ENCODE data around the gene ALX4. TPM values are rescaled to one million over a fixed set of nuclear protein-coding genes. Genes with fewer than 3 reads are reported as not detected.

Gene ALX4
- total RNA-seq, 4 donors from 2014 or later: 0.31 TPM; not detected in 3

DNA sequence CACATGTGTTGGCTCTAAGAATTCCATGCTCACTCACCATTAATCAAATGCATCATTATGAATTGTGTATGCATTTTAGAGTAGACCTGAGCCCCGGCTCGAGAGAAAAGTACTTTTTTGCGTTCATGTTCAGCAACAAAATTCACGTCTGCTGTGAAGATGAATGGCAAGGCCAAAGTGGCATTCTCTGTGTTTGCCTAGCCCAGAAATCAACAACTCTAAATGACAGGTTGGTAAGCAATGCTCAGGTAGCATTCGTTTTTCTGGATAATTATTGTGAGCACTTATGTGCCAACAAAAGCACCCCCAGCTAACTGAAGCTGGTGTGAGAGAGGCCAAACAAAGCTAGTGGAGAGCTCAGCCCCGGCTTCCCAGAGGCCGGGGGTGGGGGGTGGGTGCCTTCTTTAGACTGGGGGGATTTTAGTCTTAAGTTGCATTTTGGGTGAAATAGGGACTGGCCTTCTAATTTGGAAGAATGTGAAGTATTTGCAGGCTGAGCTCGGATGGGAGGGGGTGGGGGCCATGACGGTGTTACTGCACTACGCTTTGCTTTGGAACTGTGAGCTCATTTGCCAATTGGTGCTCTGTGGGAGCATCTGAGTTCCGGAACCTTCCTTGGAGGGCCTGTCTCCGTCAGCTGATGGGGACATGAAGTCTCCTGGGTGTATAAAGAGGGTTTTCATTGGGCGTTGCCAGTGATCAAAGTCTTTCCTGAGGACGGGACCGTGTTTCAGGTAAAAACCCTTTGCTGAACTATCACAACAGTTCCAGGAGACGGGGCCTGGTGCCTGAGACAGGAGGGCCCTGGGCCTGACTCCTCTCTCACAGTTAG, 29.0 kb upstream of the ALX4 start:
- H3K4me1 ChIP-seq: no peaks in the 10 kb centered on the region
- no peaks in the 10 kb centered on the region for H3K36me3 ChIP-seq
- no peak for ATAC-seq
- no peak overlapping the region for H3K4me3 ChIP-seq
- WGBS, 2 donors (ENCODE audit: low coverage in 1 of 2): 65 to 77% methylated on average over 6 to 7 of the region's 16 CpGs
- H3K9me3 ChIP-seq: no peaks in the 10 kb centered on the region
- H3K27ac ChIP-seq: no peak overlapping the region
- TF ChIP-seq POLR2AphosphoS5 (IDR thresholded peaks at IDR 0.05) (no peak), POLR2A (IDR thresholded peaks at IDR 0.05) (no peak), EP300 (IDR thresholded peaks at IDR 0.05) (no peak)
- TF ChIP-seq, protein P1, sequence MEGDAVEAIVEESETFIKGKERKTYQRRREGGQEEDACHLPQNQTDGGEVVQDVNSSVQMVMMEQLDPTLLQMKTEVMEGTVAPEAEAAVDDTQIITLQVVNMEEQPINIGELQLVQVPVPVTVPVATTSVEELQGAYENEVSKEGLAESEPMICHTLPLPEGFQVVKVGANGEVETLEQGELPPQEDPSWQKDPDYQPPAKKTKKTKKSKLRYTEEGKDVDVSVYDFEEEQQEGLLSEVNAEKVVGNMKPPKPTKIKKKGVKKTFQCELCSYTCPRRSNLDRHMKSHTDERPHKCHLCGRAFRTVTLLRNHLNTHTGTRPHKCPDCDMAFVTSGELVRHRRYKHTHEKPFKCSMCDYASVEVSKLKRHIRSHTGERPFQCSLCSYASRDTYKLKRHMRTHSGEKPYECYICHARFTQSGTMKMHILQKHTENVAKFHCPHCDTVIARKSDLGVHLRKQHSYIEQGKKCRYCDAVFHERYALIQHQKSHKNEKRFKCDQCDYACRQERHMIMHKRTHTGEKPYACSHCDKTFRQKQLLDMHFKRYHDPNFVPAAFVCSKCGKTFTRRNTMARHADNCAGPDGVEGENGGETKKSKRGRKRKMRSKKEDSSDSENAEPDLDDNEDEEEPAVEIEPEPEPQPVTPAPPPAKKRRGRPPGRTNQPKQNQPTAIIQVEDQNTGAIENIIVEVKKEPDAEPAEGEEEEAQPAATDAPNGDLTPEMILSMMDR (IDR thresholded peaks at IDR 0.05): no peak
- H3K27me3 ChIP-seq: peaks cover 70% of the 10 kb centered on the region

DNA sequence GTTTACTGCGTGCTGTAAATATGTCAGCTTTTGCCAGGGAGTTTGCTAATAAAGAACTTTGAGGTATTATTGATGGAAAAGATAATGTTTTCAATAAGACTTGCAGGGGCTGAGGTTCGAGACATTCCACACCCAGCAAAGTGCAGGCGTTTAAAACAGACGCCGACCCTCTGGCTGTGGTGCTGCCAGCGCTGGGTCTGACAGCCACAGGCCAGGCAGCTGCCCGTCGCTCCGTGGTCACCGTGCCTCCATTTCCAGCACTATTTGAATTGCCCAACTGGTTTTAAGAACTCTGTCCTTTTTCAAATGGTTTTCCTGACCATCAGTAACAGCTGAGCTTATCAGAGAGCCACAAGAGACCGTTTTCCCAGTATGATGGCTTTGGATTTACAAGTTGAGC, 28.1 kb upstream of the ALX4 start:
- H3K27ac ChIP-seq: no peak overlapping the region
- TF ChIP-seq EP300 (IDR thresholded peaks at IDR 0.05) (no peak), POLR2AphosphoS5 (IDR thresholded peaks at IDR 0.05) (no peak), POLR2A (IDR thresholded peaks at IDR 0.05) (no peak)
- TF ChIP-seq, protein P1 (IDR thresholded peaks at IDR 0.05): no peak
- 29 to 55% methylated on average over 8 to 9 of the region's 11 CpGs for WGBS, 2 donors (ENCODE audit: low coverage in 1 of 2)
- H3K36me3 ChIP-seq: no peaks in the 10 kb centered on the region
- ATAC-seq: no peak
- no peaks in the 10 kb centered on the region for H3K9me3 ChIP-seq
- no peak overlapping the region for H3K4me3 ChIP-seq
- peaks cover 78% of the 10 kb centered on the region for H3K27me3 ChIP-seq
- no peaks in the 10 kb centered on the region for H3K4me1 ChIP-seq

DNA sequence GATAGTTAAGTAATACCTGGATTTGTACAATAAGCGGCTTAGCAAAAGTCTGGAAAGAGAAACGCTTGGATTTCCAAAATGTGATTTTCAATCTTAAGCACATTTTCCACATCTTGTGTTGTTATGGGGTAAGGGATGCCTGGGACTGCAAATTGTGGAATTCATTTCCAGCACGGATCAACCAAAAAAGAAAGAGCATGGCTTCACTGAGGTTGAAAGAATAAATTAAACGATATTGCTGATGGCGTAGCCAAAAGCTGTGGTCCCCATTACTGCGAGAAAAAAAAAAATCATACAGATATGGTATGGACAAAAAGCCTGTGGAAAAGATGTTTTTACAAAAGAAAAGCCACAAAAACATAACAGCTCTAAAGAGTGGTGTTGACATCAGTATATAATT, 26.0 kb upstream of the ALX4 start:
- H3K27ac ChIP-seq: no peak overlapping the region
- H3K27me3 ChIP-seq: peaks cover 85% of the 10 kb centered on the region
- TF ChIP-seq POLR2A (IDR thresholded peaks at IDR 0.05): no peak
- no peak for TF ChIP-seq POLR2AphosphoS5 (IDR thresholded peaks at IDR 0.05)
- TF ChIP-seq, protein P1 (IDR thresholded peaks at IDR 0.05): no peak
- TF ChIP-seq EP300 (IDR thresholded peaks at IDR 0.05): no peak
- no peak for ATAC-seq
- no peaks in the 10 kb centered on the region for H3K36me3 ChIP-seq
- no peaks in the 10 kb centered on the region for H3K9me3 ChIP-seq
- 43 to 67% methylated on average over 6 of the region's 6 CpGs for WGBS, 2 donors (ENCODE audit: low coverage in 1 of 2)
- no peaks in the 10 kb centered on the region for H3K4me1 ChIP-seq
- H3K4me3 ChIP-seq: no peak overlapping the region

DNA sequence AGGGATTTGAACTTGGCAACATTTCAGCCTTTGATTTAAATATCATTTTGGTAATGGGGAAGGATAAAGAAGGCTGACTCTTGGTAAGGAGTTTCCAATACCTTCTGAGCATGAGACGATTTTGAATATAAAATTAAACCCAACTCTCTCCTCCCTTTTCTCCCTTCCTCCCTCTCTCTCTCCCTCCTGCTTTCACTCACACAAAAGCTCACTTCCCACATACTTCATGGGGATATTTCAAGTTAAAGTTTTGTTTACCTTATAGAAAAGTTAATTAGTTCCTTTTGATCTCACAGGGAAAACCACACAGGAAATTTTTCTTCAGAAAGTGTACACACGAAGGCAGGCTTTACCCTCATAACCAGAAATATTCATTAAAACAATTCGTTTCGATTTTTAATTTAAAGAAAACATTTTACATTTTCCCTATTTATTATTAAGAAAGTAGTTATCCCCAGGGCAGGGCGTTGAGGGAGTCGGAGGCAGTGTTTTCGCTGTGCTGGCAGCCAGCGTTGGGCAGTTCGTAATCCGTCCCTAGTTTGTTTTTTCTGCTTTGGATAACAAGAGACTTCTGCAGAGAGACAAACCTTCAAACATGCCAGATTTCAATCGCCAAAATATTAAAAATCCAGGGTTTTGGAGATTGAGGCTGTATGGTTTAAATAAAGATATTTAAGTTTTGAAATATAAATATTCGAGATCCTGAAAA, 25.3 kb upstream of the ALX4 start:
- Histone ChIP-seq H3K9me3 (no peaks in the 10 kb centered on the region), H3K4me1 (no peaks in the 10 kb centered on the region), H3K27ac (no peak overlapping the region), H3K27me3 (peaks cover 84% of the 10 kb centered on the region), H3K4me3 (no peak overlapping the region), H3K36me3 (no peaks in the 10 kb centered on the region)
- WGBS, 2 donors (ENCODE audit: low coverage in 1 of 2): 31 to 34% methylated on average over 12 of the region's 12 CpGs
- TF ChIP-seq POLR2AphosphoS5 (IDR thresholded peaks at IDR 0.05) (no peak), POLR2A (IDR thresholded peaks at IDR 0.05) (no peak), EP300 (IDR thresholded peaks at IDR 0.05) (no peak)
- TF ChIP-seq, protein P1 (IDR thresholded peaks at IDR 0.05): no peak
- ATAC-seq: no peak

Measured in gastroesophageal sphincter (tissue), 4 donors.